ENCODE measurements around the gene NUDCD3. TPM values are rescaled to one million over a fixed set of nuclear protein-coding genes. Genes with fewer than 3 reads are reported as not detected.

The NUDCD3 gene
- total RNA-seq, 1 donor from 2014 or later, result 35.4 TPM

GRCh38 chr7:44383566-44383965 is 106.9 kb downstream of the NUDCD3 start:
- no peaks in the 10 kb centered on the region for H3K79me2 ChIP-seq (ENCODE audit: low read depth)
- Mint-ChIP-seq H3K9me3 (no peaks in the 10 kb centered on the region), H3K4me1 (peaks cover 3% of the 10 kb centered on the region), H3K27me3 (ENCODE audit: insufficient read depth, low read depth) (peaks cover 2% of the 10 kb centered on the region), H3K27ac (no peak overlapping the region), H3K4me3 (no peak overlapping the region), H3K36me3 (peaks cover 25% of the 10 kb centered on the region)
- TF ChIP-seq CTCF (IDR thresholded peaks at IDR 0.05) (no peak), EZH2phosphoT487 (IDR thresholded peaks at IDR 0.05) (no peak), EZH2 (IDR thresholded peaks at IDR 0.05) (no peak)
- H3K4me2 ChIP-seq, result no peak overlapping the region
- no peaks in the 10 kb centered on the region for H3K27me3 ChIP-seq
- H3F3A ChIP-seq (ENCODE audit: low read depth), result no peaks in the 10 kb centered on the region
- no peaks in the 10 kb centered on the region for H3K36me3 ChIP-seq
- no peaks in the 10 kb centered on the region for H3K9me3 ChIP-seq (ENCODE audit: low read depth)
- no peak overlapping the region for H3K27ac ChIP-seq
- DNase-seq (ENCODE audit: low spot score), result no peak
- no peaks in the 10 kb centered on the region for H4K20me1 ChIP-seq (ENCODE audit: low read depth)
- H3K4me3 ChIP-seq, result no peak overlapping the region
- H3K4me1 ChIP-seq, result no peaks in the 10 kb centered on the region
- no peak overlapping the region for H3K9ac ChIP-seq
- no peak overlapping the region for H2AFZ ChIP-seq (replicated peaks)

- Histone ChIP-seq H3K79me2 (ENCODE audit: low read depth) (no peaks in the 10 kb centered on the region), H4K20me1 (ENCODE audit: low read depth) (no peaks in the 10 kb centered on the region), H3K36me3 (no peaks in the 10 kb centered on the region), H3F3A (ENCODE audit: low read depth) (no peaks in the 10 kb centered on the region), H2AFZ (replicated peaks) (no peak overlapping the region), H3K4me3 (no peak overlapping the region), H3K9me3 (ENCODE audit: low read depth) (no peaks in the 10 kb centered on the region), H3K9ac (no peak overlapping the region), H3K27ac (no peak overlapping the region), H3K4me2 (no peak overlapping the region), H3K27me3 (no peaks in the 10 kb centered on the region), H3K4me1 (no peaks in the 10 kb centered on the region)
- Mint-ChIP-seq H3K4me3 (no peak overlapping the region), H3K27ac (no peak overlapping the region), H3K4me1 (peaks cover 3% of the 10 kb centered on the region), H3K36me3 (peaks cover 21% of the 10 kb centered on the region), H3K27me3 (ENCODE audit: insufficient read depth, low read depth) (peaks cover 2% of the 10 kb centered on the region), H3K9me3 (no peaks in the 10 kb centered on the region)
- DNase-seq (ENCODE audit: low spot score), result no peak
- TF ChIP-seq EZH2phosphoT487 (IDR thresholded peaks at IDR 0.05) (no peak), EZH2 (IDR thresholded peaks at IDR 0.05) (no peak), CTCF (IDR thresholded peaks at IDR 0.05) (no peak)
Observed at GRCh38 chr7:44382459-44383265, 107.8 kb downstream of the NUDCD3 start.

- H3K9ac ChIP-seq, result no peak overlapping the region
- TF ChIP-seq EZH2 (IDR thresholded peaks at IDR 0.05) (no peak), CTCF (IDR thresholded peaks at IDR 0.05) (no peak), EZH2phosphoT487 (IDR thresholded peaks at IDR 0.05) (no peak)
- Mint-ChIP-seq H3K4me3 (no peak overlapping the region), H3K27me3 (ENCODE audit: insufficient read depth, low read depth) (peaks cover 6% of the 10 kb centered on the region), H3K9me3 (no peaks in the 10 kb centered on the region), H3K27ac (peak overlapping the region; percentile 46), H3K36me3 (peaks cover 19% of the 10 kb centered on the region), H3K4me1 (peaks cover 3% of the 10 kb centered on the region)
- no peaks in the 10 kb centered on the region for H3K27me3 ChIP-seq
- H2AFZ ChIP-seq (replicated peaks), result no peak overlapping the region
- no peaks in the 10 kb centered on the region for H3K4me1 ChIP-seq
- H3K9me3 ChIP-seq (ENCODE audit: low read depth), result no peaks in the 10 kb centered on the region
- H3K4me3 ChIP-seq, result no peak overlapping the region
- no peaks in the 10 kb centered on the region for H3F3A ChIP-seq (ENCODE audit: low read depth)
- no peak overlapping the region for H3K27ac ChIP-seq
- no peaks in the 10 kb centered on the region for H4K20me1 ChIP-seq (ENCODE audit: low read depth)
- no peak overlapping the region for H3K4me2 ChIP-seq
- H3K79me2 ChIP-seq (ENCODE audit: low read depth), result no peaks in the 10 kb centered on the region
- no peak for DNase-seq (ENCODE audit: low spot score)
- H3K36me3 ChIP-seq, result no peaks in the 10 kb centered on the region
Observed at GRCh38 chr7:44381494-44382220, 108.8 kb downstream of the NUDCD3 start.
